GM12878 (cell line): ENCODE measurements around the gene CEBPE. TPM values are rescaled to one million over a fixed set of nuclear protein-coding genes. Genes with fewer than 3 reads are reported as not detected.

Experiments used
- ATF7 ChIP-seq: fragments of 450-650 bp; IDR thresholded peaks from 2 replicates; pipeline ENCODE4 v1.6.1; 2016; ENCODE audit warnings: low read depth, mild to moderate bottlenecking
- CBX3 ChIP-seq: fragments of 200-600 bp; sonication (generic); IDR thresholded peaks from 2 replicates; pipeline ENCODE4 v1.6.1; 2016; ENCODE audit warnings: low read depth, borderline replicate concordance
- CREM ChIP-seq: IDR thresholded peaks from 2 replicates; pipeline ENCODE4 v1.6.1; 2014; ENCODE audit warnings: antibody characterized with exemption, low read depth
- PAX5 ChIP-seq: IDR thresholded peaks from 2 replicates; pipeline ENCODE4 v1.6.1; 2011; ENCODE audit warnings: low read depth, low read length, borderline replicate concordance
- RB1 ChIP-seq: fragments of 450-650 bp; formaldehyde crosslinking; IDR thresholded peaks from 2 replicates; pipeline ENCODE4 v1.6.1; 2017; ENCODE audit warnings: mild to moderate bottlenecking, borderline replicate concordance
- polyA plus RNA-seq, 11 experiments: library from polyadenylated mRNA; depleted of rRNA in 4 of 11; unstranded in 6 of 11; stranded (reverse) in 5 of 11; fragments of >200 nt; fragmentation: Nextera tagmentation in 4 of 11; fragmentation: Illumina TruSeq in 1 of 11; extraction: Ambion mirVana in 4 of 11; extraction: Trizol in 1 of 11; gene quantifications; 1 replicate in 1 of 11; 2 replicates in 10 of 11; pipeline versions ENCODE4 v1.2.1 to v1.2.3, GENCODE V29; 2011 to 2016; ENCODE audit warnings: inconsistent platforms in 2 of 11, missing spikeins in 2 of 11, low read depth in 1 of 11
- total RNA-seq, 4 experiments: library from RNA; depleted of rRNA in 3 of 4; stranded (reverse); fragments of >200 nt in 3 of 4; fragmentation: Illumina TruSeq in 1 of 4; extraction: Trizol in 1 of 4; gene quantifications; 2 replicates each; pipeline versions ENCODE4 v1.2.1 to v1.2.3, GENCODE V29; 2013 to 2021
- TF ChIP-seq, protein P1 (sequence below): fragments of 450-650 bp; IDR thresholded peaks from 2 replicates; pipeline ENCODE4 v1.6.1; 2017; ENCODE audit warnings: borderline replicate concordance
- TF ChIP-seq, protein P2 (sequence below): IDR thresholded peaks from 2 replicates; pipeline ENCODE4 v1.6.1; 2011; ENCODE audit warnings: borderline replicate concordance, low read depth, mild to moderate bottlenecking, moderate library complexity, mixed read lengths, low read length; ENCODE audit not compliant: insufficient read depth; ENCODE audit errors: extremely low read length
- TF ChIP-seq, protein P3 (sequence below): fragments of 450-650 bp; formaldehyde crosslinking; IDR thresholded peaks from 2 replicates; pipeline ENCODE4 v1.5.0; 2022; ENCODE audit warnings: mild to moderate bottlenecking, missing genetic modification characterization
- TF ChIP-seq, protein P4 (sequence below): fragments of 150-350 bp; IDR thresholded peaks from 2 replicates; pipeline ENCODE4 v1.6.1; 2016; ENCODE audit warnings: low read depth, low read length

Gene CEBPE
- total and polyA plus RNA-seq, 10 of the 15 experiments (the other 5 are each of a cell fraction or from before 2014, with no cell fraction given): 0.09 to 0.45 (median 0.24) TPM; not detected in 7

DNA sequence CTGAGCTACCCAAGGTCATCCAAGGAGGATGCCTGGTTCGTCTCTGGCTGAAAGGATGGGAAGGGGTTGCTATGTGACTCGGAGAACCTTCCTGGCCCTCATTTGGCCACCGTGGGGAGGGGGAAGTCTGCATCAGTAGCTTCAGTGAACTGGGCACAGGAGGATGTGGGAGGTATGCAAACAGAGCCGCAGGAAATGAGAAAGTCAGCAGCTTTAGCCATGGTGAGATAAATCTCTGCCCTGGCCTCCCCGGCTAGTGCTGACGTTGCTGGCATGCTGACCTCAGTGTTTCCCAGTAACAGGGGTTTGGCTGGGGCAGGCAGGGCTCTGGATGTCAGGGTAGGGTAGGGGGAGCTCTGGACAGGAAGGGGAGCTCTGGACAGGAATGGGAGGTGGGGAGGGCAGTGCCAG lies 2.3 kb upstream of the CEBPE start (continued):
- TF ChIP-seq CBX3: no peak
- TF ChIP-seq CREM: 0 out of 2 replicates have a peak, but pooled peaks have one; percentile 18
- no peak for TF ChIP-seq RB1
- TF ChIP-seq, protein P1, sequence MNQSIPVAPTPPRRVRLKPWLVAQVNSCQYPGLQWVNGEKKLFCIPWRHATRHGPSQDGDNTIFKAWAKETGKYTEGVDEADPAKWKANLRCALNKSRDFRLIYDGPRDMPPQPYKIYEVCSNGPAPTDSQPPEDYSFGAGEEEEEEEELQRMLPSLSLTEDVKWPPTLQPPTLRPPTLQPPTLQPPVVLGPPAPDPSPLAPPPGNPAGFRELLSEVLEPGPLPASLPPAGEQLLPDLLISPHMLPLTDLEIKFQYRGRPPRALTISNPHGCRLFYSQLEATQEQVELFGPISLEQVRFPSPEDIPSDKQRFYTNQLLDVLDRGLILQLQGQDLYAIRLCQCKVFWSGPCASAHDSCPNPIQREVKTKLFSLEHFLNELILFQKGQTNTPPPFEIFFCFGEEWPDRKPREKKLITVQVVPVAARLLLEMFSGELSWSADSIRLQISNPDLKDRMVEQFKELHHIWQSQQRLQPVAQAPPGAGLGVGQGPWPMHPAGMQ: no peak
- TF ChIP-seq, protein P2, sequence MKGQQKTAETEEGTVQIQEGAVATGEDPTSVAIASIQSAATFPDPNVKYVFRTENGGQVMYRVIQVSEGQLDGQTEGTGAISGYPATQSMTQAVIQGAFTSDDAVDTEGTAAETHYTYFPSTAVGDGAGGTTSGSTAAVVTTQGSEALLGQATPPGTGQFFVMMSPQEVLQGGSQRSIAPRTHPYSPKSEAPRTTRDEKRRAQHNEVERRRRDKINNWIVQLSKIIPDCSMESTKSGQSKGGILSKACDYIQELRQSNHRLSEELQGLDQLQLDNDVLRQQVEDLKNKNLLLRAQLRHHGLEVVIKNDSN: no peak
- TF ChIP-seq, protein P3, sequence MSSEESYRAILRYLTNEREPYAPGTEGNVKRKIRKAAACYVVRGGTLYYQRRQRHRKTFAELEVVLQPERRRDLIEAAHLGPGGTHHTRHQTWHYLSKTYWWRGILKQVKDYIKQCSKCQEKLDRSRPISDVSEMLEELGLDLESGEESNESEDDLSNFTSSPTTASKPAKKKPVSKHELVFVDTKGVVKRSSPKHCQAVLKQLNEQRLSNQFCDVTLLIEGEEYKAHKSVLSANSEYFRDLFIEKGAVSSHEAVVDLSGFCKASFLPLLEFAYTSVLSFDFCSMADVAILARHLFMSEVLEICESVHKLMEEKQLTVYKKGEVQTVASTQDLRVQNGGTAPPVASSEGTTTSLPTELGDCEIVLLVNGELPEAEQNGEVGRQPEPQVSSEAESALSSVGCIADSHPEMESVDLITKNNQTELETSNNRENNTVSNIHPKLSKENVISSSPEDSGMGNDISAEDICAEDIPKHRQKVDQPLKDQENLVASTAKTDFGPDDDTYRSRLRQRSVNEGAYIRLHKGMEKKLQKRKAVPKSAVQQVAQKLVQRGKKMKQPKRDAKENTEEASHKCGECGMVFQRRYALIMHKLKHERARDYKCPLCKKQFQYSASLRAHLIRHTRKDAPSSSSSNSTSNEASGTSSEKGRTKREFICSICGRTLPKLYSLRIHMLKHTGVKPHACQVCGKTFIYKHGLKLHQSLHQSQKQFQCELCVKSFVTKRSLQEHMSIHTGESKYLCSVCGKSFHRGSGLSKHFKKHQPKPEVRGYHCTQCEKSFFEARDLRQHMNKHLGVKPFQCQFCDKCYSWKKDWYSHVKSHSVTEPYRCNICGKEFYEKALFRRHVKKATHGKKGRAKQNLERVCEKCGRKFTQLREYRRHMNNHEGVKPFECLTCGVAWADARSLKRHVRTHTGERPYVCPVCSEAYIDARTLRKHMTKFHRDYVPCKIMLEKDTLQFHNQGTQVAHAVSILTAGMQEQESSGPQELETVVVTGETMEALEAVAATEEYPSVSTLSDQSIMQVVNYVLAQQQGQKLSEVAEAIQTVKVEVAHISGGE (CRISPR knock-in tag): no peak
- no peak for TF ChIP-seq ATF7
- TF ChIP-seq PAX5: peak; percentile 28; the same call in 1 of the 2 replicates
- TF ChIP-seq, protein P4, sequence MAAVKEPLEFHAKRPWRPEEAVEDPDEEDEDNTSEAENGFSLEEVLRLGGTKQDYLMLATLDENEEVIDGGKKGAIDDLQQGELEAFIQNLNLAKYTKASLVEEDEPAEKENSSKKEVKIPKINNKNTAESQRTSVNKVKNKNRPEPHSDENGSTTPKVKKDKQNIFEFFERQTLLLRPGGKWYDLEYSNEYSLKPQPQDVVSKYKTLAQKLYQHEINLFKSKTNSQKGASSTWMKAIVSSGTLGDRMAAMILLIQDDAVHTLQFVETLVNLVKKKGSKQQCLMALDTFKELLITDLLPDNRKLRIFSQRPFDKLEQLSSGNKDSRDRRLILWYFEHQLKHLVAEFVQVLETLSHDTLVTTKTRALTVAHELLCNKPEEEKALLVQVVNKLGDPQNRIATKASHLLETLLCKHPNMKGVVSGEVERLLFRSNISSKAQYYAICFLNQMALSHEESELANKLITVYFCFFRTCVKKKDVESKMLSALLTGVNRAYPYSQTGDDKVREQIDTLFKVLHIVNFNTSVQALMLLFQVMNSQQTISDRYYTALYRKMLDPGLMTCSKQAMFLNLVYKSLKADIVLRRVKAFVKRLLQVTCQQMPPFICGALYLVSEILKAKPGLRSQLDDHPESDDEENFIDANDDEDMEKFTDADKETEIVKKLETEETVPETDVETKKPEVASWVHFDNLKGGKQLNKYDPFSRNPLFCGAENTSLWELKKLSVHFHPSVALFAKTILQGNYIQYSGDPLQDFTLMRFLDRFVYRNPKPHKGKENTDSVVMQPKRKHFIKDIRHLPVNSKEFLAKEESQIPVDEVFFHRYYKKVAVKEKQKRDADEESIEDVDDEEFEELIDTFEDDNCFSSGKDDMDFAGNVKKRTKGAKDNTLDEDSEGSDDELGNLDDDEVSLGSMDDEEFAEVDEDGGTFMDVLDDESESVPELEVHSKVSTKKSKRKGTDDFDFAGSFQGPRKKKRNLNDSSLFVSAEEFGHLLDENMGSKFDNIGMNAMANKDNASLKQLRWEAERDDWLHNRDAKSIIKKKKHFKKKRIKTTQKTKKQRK: no peak
- TF ChIP-seq, all 136 proteins: peak for 4
